GM18502 (cell line): ENCODE measurements around the gene LYSET.
"Not testable (repeated sequence)": the region's sequence is repeated elsewhere in the genome, so short reads cannot be mapped to it uniquely, and the experiment has no call there.

Experiments
- ATAC-seq: cut with Tn5 transposase; IDR thresholded peaks from one replicate; pipeline ENCODE4 v1.9.1; 2021; ENCODE audit warnings: mild to moderate bottlenecking; ENCODE audit not compliant: unreplicated experiment, poor library complexity

Gene LYSET

GRCh38 chr14:93184391-93185348, at the start of gene LYSET, which contains the start of gene MOAP1:
LYSET (plus strand) TSS chr14:93185317; CDS start chr14:93185406, 89 bp downstream.
MOAP1 (minus strand) TSS chr14:93184897; CDS start chr14:93184242, 655 bp downstream.
- peak; percentile 83 for ATAC-seq

DNA sequence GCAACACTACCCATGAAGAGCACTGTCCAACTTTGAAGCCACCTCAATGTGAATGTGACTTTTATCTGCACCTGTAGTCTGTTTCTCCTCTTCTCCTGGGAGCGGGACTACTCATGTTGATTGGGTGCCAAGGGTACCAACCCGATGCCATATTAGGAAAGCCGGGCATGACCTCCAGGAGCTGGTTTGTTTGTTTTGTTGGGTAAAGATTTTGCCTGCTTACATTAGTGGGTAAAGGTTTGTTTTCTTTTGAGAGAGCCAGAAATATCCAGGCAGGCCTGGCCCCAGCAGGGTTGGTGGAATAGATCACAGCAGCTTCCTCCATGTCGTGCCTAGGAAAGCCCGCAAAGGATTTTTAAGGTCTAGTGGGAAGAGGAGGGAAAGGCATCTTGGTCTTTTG, 49.7 kb upstream of the LYSET start:
- no peak for ATAC-seq

GRCh38 chr14:93136009-93136408, 49.1 kb upstream of the LYSET start:
- ATAC-seq, result no peak

DNA sequence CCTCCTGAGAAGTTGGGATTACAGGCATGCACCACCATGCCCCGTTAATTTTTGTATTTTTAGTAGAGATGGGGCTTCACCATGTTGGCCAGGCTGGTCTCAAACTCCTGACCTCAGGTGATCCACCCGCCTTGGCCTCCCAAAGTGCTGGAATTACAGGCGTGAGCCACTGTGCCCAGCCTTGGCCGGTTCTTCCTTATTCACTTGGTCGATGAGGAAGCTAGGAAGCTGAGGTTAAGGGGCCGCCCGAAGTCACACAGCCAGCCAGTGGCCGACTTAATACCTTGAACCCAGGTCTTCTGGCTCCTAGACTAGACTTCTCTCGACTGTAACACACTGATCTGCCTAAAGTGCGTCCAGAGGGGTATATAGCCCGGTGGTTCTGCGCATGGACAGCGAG, 48.6 kb upstream of the LYSET start:
- ATAC-seq, result not testable (repeated sequence)

DNA sequence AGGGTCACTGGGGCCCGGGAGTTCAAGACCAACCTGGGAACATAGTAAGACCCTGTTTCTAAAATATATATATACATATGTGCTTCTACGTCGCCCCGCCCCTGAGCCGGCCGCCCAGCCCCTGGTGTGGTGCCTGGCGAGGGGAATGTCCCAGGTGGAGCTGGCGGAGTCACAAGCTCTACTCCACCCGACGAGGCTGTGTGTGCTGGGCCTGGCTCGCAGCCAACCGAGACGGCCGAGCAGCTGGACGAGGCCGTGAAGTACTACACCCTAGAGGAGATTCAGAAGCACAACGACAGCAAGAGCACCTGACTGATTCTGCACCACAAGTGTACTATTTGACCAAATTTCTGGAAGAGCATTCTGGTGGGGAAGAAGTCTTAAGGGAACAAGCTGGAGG, 47.3 kb upstream of the LYSET start:
- no peak for ATAC-seq

DNA sequence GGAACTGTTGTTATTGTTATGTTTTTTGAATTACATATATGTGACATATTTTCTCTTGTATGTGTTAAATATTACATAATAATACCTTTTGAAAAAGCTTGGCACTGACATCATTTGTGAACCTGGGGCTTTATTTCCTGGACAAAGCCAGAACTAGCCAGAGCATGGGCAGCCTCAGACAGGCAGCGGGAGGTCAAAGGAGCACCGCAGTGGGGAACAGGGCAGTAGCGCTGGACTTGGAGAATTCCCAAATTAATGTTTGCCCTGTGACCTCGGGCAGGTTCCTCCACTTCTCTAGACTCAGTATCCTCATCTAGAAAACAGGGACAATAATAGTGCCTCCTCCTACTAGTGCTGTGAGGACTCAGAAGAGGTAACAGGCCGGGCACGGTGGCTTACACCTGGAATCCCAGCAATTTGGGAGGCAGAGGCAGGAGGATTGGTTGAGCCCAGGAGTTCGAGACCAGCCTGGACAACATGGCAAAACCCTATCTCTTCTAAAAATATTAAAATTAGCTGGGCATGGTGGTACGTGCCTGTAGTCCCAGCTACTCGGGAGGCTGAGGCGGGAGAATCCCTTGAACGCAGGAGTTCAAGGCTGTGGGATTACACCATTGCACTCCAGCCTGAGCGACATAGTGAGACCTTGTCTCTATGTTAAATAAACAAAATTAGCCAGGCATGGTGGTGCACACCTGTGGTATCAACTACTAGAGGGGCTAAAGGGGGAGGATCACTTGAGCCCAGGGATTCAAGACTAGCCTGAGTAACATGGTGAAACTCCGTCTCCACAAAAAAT, 42.1 kb upstream of the LYSET start:
- ATAC-seq, result no peak

GRCh38 chr14:93146119-93146518, 39.0 kb upstream of the LYSET start:
- ATAC-seq, result no peak

DNA sequence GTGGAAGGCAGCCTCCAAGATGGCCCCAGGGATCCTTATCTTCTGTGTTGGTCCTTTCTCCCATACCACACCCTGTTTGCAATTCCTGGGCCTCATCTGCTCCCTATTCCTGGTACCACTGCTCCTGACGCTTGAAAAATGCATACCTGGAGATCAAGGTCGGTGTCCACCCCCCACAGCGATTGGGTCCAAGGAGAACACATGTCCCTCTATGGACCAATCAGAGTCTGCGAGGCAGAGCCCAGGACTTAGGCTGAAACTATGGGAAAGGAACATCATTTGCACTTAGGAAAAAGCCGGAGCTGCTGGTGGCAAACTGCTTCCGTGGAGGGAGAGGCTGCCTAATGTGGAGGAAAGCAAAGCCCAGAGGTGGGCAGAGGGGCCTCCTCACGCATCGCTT, 36.1 kb upstream of the LYSET start:
- ATAC-seq, result no peak

GRCh38 chr14:93150227-93151208, 34.6 kb upstream of the LYSET start:
- no peak for ATAC-seq

GRCh38 chr14:93153121-93153520, 32.0 kb upstream of the LYSET start:
- no peak for ATAC-seq

DNA sequence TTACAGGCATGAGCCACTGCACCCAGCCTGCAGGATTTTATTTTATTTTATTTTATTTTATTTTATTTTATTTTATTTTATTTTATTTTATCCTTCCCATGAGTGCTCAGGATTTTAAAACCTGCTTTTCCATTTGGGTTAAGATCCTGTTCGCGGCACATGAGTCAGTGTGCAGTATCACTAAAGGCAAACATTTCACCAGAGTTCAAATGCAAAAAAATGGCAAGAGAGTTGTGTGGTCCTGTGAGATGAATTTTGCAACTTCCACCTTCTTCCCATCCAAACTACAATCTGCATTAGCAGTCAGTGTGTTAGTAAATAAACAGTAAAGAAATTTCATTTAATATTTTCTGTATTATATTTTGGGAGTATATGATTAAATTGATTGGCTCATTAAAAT, 29.4 kb upstream of the LYSET start:
- no peak for ATAC-seq

DNA sequence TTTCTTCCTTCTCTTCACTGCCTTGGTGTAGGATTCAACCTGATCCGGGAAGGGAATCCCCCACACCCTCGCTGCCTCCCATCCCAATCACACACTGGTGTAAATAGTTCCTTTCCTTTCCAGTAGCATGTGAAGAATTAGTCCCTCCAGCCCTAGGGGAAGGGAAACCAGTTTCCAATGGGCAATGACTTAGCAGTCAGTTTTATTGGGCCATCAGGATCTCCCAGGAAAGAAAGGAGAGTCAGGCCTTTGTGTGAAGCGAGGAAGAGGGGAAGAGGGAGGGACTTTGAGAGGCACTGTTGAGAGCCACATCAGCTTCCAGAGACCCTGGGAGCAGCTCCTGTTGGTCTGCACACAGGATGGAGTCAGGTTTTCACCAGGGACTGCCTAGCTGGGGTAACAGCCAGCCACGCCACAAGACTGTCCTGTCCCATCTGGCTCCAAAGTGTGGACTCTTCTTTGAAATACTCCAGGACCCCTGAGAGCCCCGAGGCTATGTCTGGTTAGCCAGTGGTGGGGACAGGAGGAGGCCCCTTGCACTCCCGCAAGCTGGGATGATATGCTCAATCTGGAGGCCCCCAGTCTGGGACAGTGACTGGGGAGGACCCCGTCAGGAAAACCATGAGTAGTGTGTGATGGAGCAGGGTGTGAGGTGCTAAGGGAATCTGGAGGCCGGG, 28.3 kb upstream of the LYSET start:
- no peak for ATAC-seq

GRCh38 chr14:93158349-93158748, 26.8 kb upstream of the LYSET start:
- ATAC-seq, result not testable (repeated sequence)

DNA sequence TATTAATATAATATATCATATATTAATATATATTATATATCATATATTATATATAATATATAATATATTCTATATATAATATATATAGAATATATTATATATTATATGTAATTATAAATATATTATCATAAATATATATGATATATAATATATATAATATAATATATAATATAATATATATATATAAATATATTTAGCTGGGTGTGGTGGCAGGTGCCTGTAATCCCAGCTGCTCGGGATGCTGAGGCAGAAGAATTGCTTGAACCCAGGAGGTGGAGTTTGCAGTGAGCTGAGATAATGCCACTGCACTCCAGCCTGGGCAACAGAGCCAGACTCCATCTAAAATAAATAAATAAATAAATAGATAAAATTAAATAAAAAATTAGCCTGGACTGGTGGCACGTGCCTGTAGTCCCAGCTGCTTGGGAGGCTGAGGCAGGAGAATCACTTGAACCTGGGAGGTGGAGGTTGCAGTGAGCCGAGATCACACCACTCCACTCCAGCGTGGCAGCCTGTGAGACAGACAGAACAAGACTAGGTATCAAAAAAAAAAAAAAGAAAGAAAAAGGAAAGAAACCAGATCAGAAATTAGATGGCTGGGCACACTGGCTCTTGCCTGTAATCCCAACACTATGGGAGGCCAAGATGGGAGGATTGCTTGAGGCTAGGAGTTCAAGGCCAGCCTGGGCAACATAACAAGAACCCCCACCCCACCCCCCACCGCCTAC, 25.3 kb upstream of the LYSET start:
- ATAC-seq, result not testable (repeated sequence)

DNA sequence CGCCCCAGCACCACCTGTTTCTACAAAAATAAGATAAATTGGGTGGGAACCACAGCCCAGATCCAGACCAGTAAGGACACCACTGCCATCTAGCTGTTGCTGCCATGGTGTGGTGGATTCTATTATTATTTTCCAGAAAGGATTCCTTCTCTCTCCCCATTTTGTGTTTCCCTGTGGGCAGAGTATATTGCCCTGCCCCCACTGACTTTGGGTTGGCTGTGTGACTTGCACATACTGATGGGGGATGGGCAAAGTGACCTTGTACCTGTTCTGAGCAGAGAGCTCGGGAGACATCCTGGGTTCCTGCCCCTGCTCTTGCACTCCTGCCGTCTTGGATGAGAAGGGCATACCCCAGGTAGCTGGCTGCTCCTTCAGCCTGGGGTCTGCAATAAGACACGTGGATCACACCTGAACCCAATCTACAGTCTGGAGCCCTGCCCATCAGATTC, 24.7 kb upstream of the LYSET start:
- ATAC-seq, result no peak

DNA sequence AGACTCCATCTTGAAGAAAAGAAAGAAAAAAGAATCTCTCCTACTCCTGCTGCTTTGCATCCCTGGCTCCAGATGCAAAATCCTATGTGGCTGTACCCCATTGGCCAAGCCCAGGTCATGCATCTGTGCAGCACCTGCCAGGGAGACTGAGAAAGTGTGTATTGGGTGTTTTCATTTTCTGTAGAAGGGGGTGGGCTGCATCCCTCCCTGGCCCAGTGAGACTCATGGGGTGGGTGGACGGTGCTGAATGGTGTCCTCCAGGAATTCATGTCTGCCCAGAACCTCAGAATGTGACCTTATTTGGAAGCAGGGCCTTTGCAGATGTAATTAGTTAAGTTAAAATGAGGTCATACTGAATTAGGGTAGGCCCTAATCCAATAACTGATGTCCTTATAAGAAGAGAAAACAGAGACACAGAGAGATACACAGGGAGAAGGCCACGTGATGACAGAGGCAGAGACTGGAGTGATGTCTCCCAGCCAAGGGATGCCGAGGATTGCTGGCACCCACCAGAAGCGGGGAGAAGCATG, 23.6 kb upstream of the LYSET start:
- ATAC-seq, result no peak

- ATAC-seq, result no peak
Observed at GRCh38 chr14:93163564-93163963, 21.6 kb upstream of the LYSET start.
